HepG2 (cell line): ENCODE results near the gene HSF4. TPM values are rescaled to one million over a fixed set of nuclear protein-coding genes. Genes with fewer than 3 reads are reported as not detected.

ENCODE experiments used
- FOSL1 ChIP-seq: sonication (generic); formaldehyde crosslinking; IDR thresholded peaks from 2 replicates; pipeline ENCODE4 v1.9.0; 2021; ENCODE audit warnings: missing genetic modification reagents, borderline replicate concordance
- HBP1 ChIP-seq: IDR thresholded peaks from 2 replicates; pipeline ENCODE4 v1.6.1; 2016; ENCODE audit warnings: low read depth, control low read depth
- JUN ChIP-seq: sonication (generic); formaldehyde crosslinking; IDR thresholded peaks from 2 replicates; pipeline ENCODE4 v1.4.0; 2020; ENCODE audit warnings: mild to moderate bottlenecking, missing genetic modification reagents
- KDM5A ChIP-seq: fragments of 200-600 bp; sonication (generic); IDR thresholded peaks from 2 replicates; pipeline ENCODE4 v1.7.0; 2018; ENCODE audit warnings: antibody characterized with exemption, mild to moderate bottlenecking, low read length, borderline replicate concordance
- RBFOX2 ChIP-seq: fragments of 200-400 bp; formaldehyde crosslinking; IDR thresholded peaks from 2 replicates; pipeline ENCODE4 v1.6.1; 2017; ENCODE audit warnings: low read depth, mild to moderate bottlenecking, low read length
- SMC3 ChIP-seq: IDR thresholded peaks from 2 replicates; pipeline ENCODE4 v1.6.1; 2011; ENCODE audit warnings: low read length, improper control_type of control experiment
- SNAPC2 ChIP-seq: sonication (generic); formaldehyde crosslinking; IDR thresholded peaks from 2 replicates; pipeline ENCODE4 v1.8.1; 2022; ENCODE audit warnings: mild to moderate bottlenecking, missing genetic modification reagents
- ZBTB38 ChIP-seq: sonication (generic); formaldehyde crosslinking; IDR thresholded peaks from 2 replicates; pipeline ENCODE4 v1.5.1; 2020; ENCODE audit warnings: mild to moderate bottlenecking, missing genetic modification reagents
- ZKSCAN5 ChIP-seq: sonication (generic); formaldehyde crosslinking; IDR thresholded peaks from 2 replicates; pipeline ENCODE4 v1.5.1; 2020; ENCODE audit warnings: mild to moderate bottlenecking, missing genetic modification reagents
- ZNF546 ChIP-seq: sonication (generic); formaldehyde crosslinking; conservative IDR thresholded peaks from 2 replicates; pipeline ENCODE4 v1.8.1; 2023; ENCODE audit warnings: mild to moderate bottlenecking, missing genetic modification reagents
- ZNF747 ChIP-seq: sonication (generic); formaldehyde crosslinking; IDR thresholded peaks from 2 replicates; pipeline ENCODE4 v1.8.1; 2023; ENCODE audit warnings: missing genetic modification reagents, mild to moderate bottlenecking, borderline replicate concordance
- ZNF749 ChIP-seq: sonication (generic); formaldehyde crosslinking; IDR thresholded peaks from 2 replicates; pipeline ENCODE4 v1.8.0; 2022; ENCODE audit warnings: mild to moderate bottlenecking, missing genetic modification reagents, moderate library complexity, borderline replicate concordance
- ZNF781 ChIP-seq: sonication (generic); formaldehyde crosslinking; IDR thresholded peaks from 2 replicates; pipeline ENCODE4 v1.5.1; 2020; ENCODE audit warnings: borderline replicate concordance, mild to moderate bottlenecking, missing genetic modification reagents; ENCODE audit errors: not compliant biosample characterization
- ZNF883 ChIP-seq: sonication (generic); formaldehyde crosslinking; IDR thresholded peaks from 2 replicates; pipeline ENCODE4 v1.5.1; 2020; ENCODE audit warnings: mild to moderate bottlenecking, missing genetic modification reagents; ENCODE audit errors: not compliant biosample characterization
- polyA plus RNA-seq, 8 experiments: library from polyadenylated mRNA; depleted of rRNA in 3 of 8; stranded (reverse) in 7 of 8; unstranded in 1 of 8; fragments of >200 nt; fragmentation: Illumina TruSeq in 4 of 8; extraction: Trizol in 4 of 8; gene quantifications; 2 replicates each; pipeline versions ENCODE4 v1.2.1 to v1.2.3, GENCODE V29; 2011 to 2016; ENCODE audit warnings: low read depth in 4 of 8, missing spikeins in 1 of 8, mixed read lengths in 1 of 8; ENCODE audit not compliant: insufficient read depth in 1 of 8
- total RNA-seq, 5 experiments: library from RNA; depleted of rRNA; stranded (reverse); fragments of >200 nt; fragmentation: Illumina TruSeq; extraction: Trizol; gene quantifications; 2 replicates each; pipeline ENCODE4 v1.2.3, GENCODE V29; 2016; ENCODE audit warnings: low read depth in 1 of 5
- TF ChIP-seq, protein P1 (sequence below): sonication (generic); formaldehyde crosslinking; IDR thresholded peaks from 2 replicates; pipeline ENCODE4 v1.4.0; 2020; ENCODE audit warnings: missing genetic modification reagents
- TF ChIP-seq, protein P2 (sequence below): sonication (generic); formaldehyde crosslinking; IDR thresholded peaks from 2 replicates; pipeline ENCODE4 v1.4.0; 2020; ENCODE audit warnings: missing genetic modification reagents; ENCODE audit errors: not compliant biosample characterization
- TF ChIP-seq, protein P3 (sequence below): sonication (generic); formaldehyde crosslinking; IDR thresholded peaks from 2 replicates; pipeline ENCODE4 v1.4.0; 2020; ENCODE audit warnings: missing genetic modification reagents
- TF ChIP-seq, protein P4 (sequence below): sonication (generic); formaldehyde crosslinking; IDR thresholded peaks from 2 replicates; pipeline ENCODE4 v1.4.0; 2020; ENCODE audit warnings: missing genetic modification reagents, mild to moderate bottlenecking, borderline replicate concordance

HSF4 gene
- total and polyA plus RNA-seq, 2 of the 13 experiments (the other 11 are each of a cell fraction or from before 2014, with no cell fraction given), result 3.5 to 16.9 TPM

- TF ChIP-seq ZNF883 (CRISPR knock-in tag) (no peak), ZNF747 (no peak), RBFOX2 (no peak), ZNF781 (CRISPR knock-in tag) (no peak), ZNF749 (CRISPR knock-in tag) (peak; percentile 32; the same call in 1 of the 2 replicates), ZBTB38 (CRISPR knock-in tag) (peak; percentile 91), ZKSCAN5 (no peak), JUN (CRISPR knock-in tag) (no peak), SMC3 (peak; percentile 53; the same call in 1 of the 2 replicates), HBP1 (CRISPR knock-in tag) (no peak), FOSL1 (CRISPR knock-in tag) (no peak), ZNF546 (CRISPR knock-in tag) (0 out of 2 replicates have a peak, but pooled peaks have one; percentile 41), SNAPC2 (CRISPR knock-in tag) (no peak), KDM5A (no peak)
- TF ChIP-seq, protein P1, sequence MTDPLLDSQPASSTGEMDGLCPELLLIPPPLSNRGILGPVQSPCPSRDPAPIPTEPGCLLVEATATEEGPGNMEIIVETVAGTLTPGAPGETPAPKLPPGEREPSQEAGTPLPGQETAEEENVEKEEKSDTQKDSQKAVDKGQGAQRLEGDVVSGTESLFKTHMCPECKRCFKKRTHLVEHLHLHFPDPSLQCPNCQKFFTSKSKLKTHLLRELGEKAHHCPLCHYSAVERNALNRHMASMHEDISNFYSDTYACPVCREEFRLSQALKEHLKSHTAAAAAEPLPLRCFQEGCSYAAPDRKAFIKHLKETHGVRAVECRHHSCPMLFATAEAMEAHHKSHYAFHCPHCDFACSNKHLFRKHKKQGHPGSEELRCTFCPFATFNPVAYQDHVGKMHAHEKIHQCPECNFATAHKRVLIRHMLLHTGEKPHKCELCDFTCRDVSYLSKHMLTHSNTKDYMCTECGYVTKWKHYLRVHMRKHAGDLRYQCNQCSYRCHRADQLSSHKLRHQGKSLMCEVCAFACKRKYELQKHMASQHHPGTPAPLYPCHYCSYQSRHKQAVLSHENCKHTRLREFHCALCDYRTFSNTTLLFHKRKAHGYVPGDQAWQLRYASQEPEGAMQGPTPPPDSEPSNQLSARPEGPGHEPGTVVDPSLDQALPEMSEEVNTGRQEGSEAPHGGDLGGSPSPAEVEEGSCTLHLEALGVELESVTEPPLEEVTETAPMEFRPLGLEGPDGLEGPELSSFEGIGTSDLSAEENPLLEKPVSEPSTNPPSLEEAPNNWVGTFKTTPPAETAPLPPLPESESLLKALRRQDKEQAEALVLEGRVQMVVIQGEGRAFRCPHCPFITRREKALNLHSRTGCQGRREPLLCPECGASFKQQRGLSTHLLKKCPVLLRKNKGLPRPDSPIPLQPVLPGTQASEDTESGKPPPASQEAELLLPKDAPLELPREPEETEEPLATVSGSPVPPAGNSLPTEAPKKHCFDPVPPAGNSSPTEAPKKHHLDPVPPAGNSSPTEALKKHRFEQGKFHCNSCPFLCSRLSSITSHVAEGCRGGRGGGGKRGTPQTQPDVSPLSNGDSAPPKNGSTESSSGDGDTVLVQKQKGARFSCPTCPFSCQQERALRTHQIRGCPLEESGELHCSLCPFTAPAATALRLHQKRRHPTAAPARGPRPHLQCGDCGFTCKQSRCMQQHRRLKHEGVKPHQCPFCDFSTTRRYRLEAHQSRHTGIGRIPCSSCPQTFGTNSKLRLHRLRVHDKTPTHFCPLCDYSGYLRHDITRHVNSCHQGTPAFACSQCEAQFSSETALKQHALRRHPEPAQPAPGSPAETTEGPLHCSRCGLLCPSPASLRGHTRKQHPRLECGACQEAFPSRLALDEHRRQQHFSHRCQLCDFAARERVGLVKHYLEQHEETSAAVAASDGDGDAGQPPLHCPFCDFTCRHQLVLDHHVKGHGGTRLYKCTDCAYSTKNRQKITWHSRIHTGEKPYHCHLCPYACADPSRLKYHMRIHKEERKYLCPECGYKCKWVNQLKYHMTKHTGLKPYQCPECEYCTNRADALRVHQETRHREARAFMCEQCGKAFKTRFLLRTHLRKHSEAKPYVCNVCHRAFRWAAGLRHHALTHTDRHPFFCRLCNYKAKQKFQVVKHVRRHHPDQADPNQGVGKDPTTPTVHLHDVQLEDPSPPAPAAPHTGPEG, result peak; percentile 76
- TF ChIP-seq, protein P2, sequence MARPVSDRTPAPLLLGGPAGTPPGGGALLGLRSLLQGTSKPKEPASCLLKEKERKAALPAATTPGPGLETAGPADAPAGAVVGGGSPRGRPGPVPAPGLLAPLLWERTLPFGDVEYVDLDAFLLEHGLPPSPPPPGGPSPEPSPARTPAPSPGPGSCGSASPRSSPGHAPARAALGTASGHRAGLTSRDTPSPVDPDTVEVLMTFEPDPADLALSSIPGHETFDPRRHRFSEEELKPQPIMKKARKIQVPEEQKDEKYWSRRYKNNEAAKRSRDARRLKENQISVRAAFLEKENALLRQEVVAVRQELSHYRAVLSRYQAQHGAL (CRISPR knock-in tag), result peak; percentile 88
- TF ChIP-seq, protein P3, sequence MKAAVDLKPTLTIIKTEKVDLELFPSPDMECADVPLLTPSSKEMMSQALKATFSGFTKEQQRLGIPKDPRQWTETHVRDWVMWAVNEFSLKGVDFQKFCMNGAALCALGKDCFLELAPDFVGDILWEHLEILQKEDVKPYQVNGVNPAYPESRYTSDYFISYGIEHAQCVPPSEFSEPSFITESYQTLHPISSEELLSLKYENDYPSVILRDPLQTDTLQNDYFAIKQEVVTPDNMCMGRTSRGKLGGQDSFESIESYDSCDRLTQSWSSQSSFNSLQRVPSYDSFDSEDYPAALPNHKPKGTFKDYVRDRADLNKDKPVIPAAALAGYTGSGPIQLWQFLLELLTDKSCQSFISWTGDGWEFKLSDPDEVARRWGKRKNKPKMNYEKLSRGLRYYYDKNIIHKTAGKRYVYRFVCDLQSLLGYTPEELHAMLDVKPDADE (CRISPR knock-in tag), result no peak
- TF ChIP-seq, protein P4, sequence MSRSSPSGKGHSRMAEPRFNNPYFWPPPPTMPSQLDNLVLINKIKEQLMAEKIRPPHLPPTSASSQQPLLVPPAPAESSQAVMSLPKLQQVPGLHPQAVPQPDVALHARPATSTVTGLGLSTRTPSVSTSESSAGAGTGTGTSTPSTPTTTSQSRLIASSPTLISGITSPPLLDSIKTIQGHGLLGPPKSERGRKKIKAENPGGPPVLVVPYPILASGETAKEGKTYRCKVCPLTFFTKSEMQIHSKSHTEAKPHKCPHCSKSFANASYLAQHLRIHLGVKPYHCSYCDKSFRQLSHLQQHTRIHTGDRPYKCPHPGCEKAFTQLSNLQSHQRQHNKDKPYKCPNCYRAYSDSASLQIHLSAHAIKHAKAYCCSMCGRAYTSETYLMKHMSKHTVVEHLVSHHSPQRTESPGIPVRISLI, result peak; percentile 32; the same call in 1 of the 2 replicates
These were observed 9.0 kb upstream of the HSF4 start (continued) for GRCh38 chr16:67155295-67156142.
